ENCODE data around the gene TTC39B.

TTC39B gene

GRCh38 chr9:15137658-15138356 is 169.2 kb downstream of the TTC39B start:
- H3K4me3 ChIP-seq (ENCODE audit: control insufficient read depth, low read depth, low read length): no peak overlapping the region
- no peak for TF ChIP-seq CTCF (conservative IDR thresholded peaks at IDR 0.05; ENCODE audit: control insufficient read depth, insufficient read depth, low read depth, low read length)
- no peak for DNase-seq (ENCODE audit: low read depth)

GRCh38 chr9:15137089-15137488 is 169.9 kb downstream of the TTC39B start:
- no peak for DNase-seq (ENCODE audit: low read depth)
- no peak for TF ChIP-seq CTCF (conservative IDR thresholded peaks at IDR 0.05; ENCODE audit: control insufficient read depth, insufficient read depth, low read depth, low read length)
- no peak overlapping the region for H3K4me3 ChIP-seq (ENCODE audit: control insufficient read depth, low read depth, low read length)

GRCh38 chr9:15136646-15137045 is 170.4 kb downstream of the TTC39B start:
- no peak overlapping the region for H3K4me3 ChIP-seq (ENCODE audit: control insufficient read depth, low read depth, low read length)
- peak; percentile 50 for DNase-seq (ENCODE audit: low read depth)
- TF ChIP-seq CTCF (conservative IDR thresholded peaks at IDR 0.05; ENCODE audit: control insufficient read depth, insufficient read depth, low read depth, low read length): no peak

- TF ChIP-seq CTCF (conservative IDR thresholded peaks at IDR 0.05; ENCODE audit: control insufficient read depth, insufficient read depth, low read depth, low read length): peak; percentile 95
- peak; percentile 84 for DNase-seq (ENCODE audit: low read depth)
- H3K4me3 ChIP-seq (ENCODE audit: control insufficient read depth, low read depth, low read length): peak overlapping the region; percentile 21
These were observed 171.7 kb downstream of the TTC39B start for GRCh38 chr9:15135164-15135792.

- DNase-seq (ENCODE audit: low read depth): no peak
- H3K4me3 ChIP-seq (ENCODE audit: control insufficient read depth, low read depth, low read length): no peak overlapping the region
- TF ChIP-seq CTCF (conservative IDR thresholded peaks at IDR 0.05; ENCODE audit: control insufficient read depth, insufficient read depth, low read depth, low read length): no peak
These were observed 173.5 kb downstream of the TTC39B start for GRCh38 chr9:15133488-15133887.

- TF ChIP-seq CTCF (conservative IDR thresholded peaks at IDR 0.05; ENCODE audit: control insufficient read depth, insufficient read depth, low read depth, low read length): no peak
- H3K4me3 ChIP-seq (ENCODE audit: control insufficient read depth, low read depth, low read length): no peak overlapping the region
- DNase-seq (ENCODE audit: low read depth): peak; percentile 17
These were observed 174.9 kb downstream of the TTC39B start for GRCh38 chr9:15132091-15132490.

Data from fibroblast of mammary gland (primary cell).